HCT116 (cell line): Measurements from ENCODE around the gene WWOX. TPM values are rescaled to one million over a fixed set of nuclear protein-coding genes. Genes with fewer than 3 reads are reported as not detected.

Experiments
- ATAC-seq: fragments of 200-7000 bp; cut with Tn5 transposase; 2 replicates; pipeline ENCODE4 v1.9.1; 2020; ENCODE audit warnings: mild to moderate bottlenecking, moderate library complexity
- BruUV-seq: library from RNA; stranded (reverse); fragments of 400-500 nt; replicated peaks from 2 replicates; lab custom pipeline; 2021; lab: Mats Ljungman, UMichigan
- CTCF ChIA-PET: fragments of 300-600 bp; sonication (Branson Sonifier 250); formaldehyde crosslinking; loops from one replicate; lab custom pipeline; 2021; ENCODE audit warnings: antibody characterized with exemption; lab: Charles Lee
- POLR2A ChIA-PET: fragments of 300-600, 350-600 bp; sonication (Branson Sonifier 250); formaldehyde crosslinking; loops from one replicate; lab custom pipeline; 2021; ENCODE audit warnings: antibody characterized with exemption; lab: Charles Lee
- RAD21 ChIA-PET, 2 experiments: fragments of 300-600 bp; sonication (Branson Sonifier 250); formaldehyde crosslinking; loops; one replicate each; lab custom pipeline; 2023; ENCODE audit warnings: low total read pairs in 2 of 2; ENCODE audit not compliant: uncharacterized antibody in 2 of 2, unreplicated experiment in 2 of 2, low non-redundant PET in 1 of 2; lab: Charles Lee
- DNase-seq: peaks from one replicate; pipeline ENCODE4 v3.0.0-alpha.2; 2010; ENCODE audit warnings: low read depth, low spot score
- H2AFZ ChIP-seq: fragments of 200-600 bp; shearing (Covaris generic), sonication (generic); 2 replicates; pipeline ENCODE4 v1.6.1; 2017; ENCODE audit warnings: low read depth, mixed run types, mixed read lengths, antibody characterized with exemption, low read length; ENCODE audit not compliant: poor library complexity, severe bottlenecking
- H3K27ac ChIP-seq: 2 replicates; pipeline ENCODE4 v1.5.1; 2012; ENCODE audit warnings: low read depth, low read length
- H3K27me3 ChIP-seq: fragments of 200-600 bp; sonication (generic); 2 replicates; pipeline ENCODE4 v1.6.1; 2016; ENCODE audit warnings: mixed run types, low read length, mixed read lengths; ENCODE audit not compliant: insufficient read depth
- H3K36me3 ChIP-seq, 2 experiments: fragments of 200-500 bp in 1 of 2; fragments of 200-600 bp in 1 of 2; sonication (Bioruptor generic) in 1 of 2; sonication (generic) in 1 of 2; 2 replicates each; pipeline versions ENCODE4 v1.5.1 to v1.6.1; 2014 to 2016; ENCODE audit warnings: low read length in 2 of 2, inconsistent platforms in 1 of 2, mixed read lengths in 1 of 2, mixed run types in 1 of 2; ENCODE audit not compliant: insufficient read depth in 2 of 2, control insufficient read depth in 1 of 2
- H3K4me1 ChIP-seq, 2 experiments: fragments of 200-600 bp in 1 of 2; sonication (generic) in 1 of 2; 2 replicates each; pipeline versions ENCODE4 v1.5.1 to v1.6.1; 2012 to 2017; ENCODE audit warnings: low read length in 2 of 2, inconsistent platforms in 1 of 2, mild to moderate bottlenecking in 1 of 2, mixed read lengths in 1 of 2, mixed run types in 1 of 2, moderate library complexity in 1 of 2; ENCODE audit not compliant: insufficient read depth in 2 of 2, control insufficient read depth in 1 of 2
- H3K4me2 ChIP-seq: fragments of 200-600 bp; sonication (generic); 2 replicates; pipeline ENCODE4 v1.6.1; 2017; ENCODE audit warnings: mixed run types, low read length, mixed read lengths
- H3K4me3 ChIP-seq, 2 experiments: fragments of 200-600 bp in 1 of 2; sonication (generic) in 1 of 2; replicated peaks in 1 of 2; 2 replicates each; pipeline ENCODE4 v1.5.1; 2011 to 2016; ENCODE audit warnings: low read length in 2 of 2, control low read depth in 1 of 2, low read depth in 1 of 2, mild to moderate bottlenecking in 1 of 2, mixed read lengths in 1 of 2, mixed run types in 1 of 2
- H3K79me2 ChIP-seq: fragments of 200-600 bp; sonication (generic); 2 replicates; pipeline ENCODE4 v1.6.1; 2017; ENCODE audit warnings: mild to moderate bottlenecking, mixed run types, low read length, moderate library complexity, mixed read lengths; ENCODE audit not compliant: insufficient read depth
- H3K9ac ChIP-seq: fragments of 200-600 bp; sonication (generic); 2 replicates; pipeline ENCODE4 v1.6.1; 2016; ENCODE audit warnings: low read length, mixed read lengths
- H3K9me2 ChIP-seq: fragments of 200-600 bp; sonication (generic), shearing (Covaris generic); 2 replicates; pipeline ENCODE4 v1.6.1; 2017; ENCODE audit warnings: mixed run types, mild to moderate bottlenecking, moderate library complexity; ENCODE audit not compliant: insufficient read depth
- H3K9me3 ChIP-seq, 2 experiments: fragments of 200-500 bp in 1 of 2; fragments of 200-600 bp in 1 of 2; sonication (Bioruptor generic) in 1 of 2; sonication (generic) in 1 of 2; 2 replicates each; pipeline ENCODE4 v1.6.1; 2014 to 2017; ENCODE audit warnings: low read length in 2 of 2, mixed read lengths in 2 of 2, inconsistent platforms in 1 of 2, low read depth in 1 of 2, mild to moderate bottlenecking in 1 of 2, mixed run types in 1 of 2, moderate library complexity in 1 of 2; ENCODE audit not compliant: control insufficient read depth in 1 of 2, insufficient read depth in 1 of 2
- H4K20me1 ChIP-seq: fragments of 200-600 bp; sonication (generic), shearing (Covaris generic); 2 replicates; pipeline ENCODE4 v1.6.1; 2017; ENCODE audit warnings: mixed run types, mild to moderate bottlenecking, moderate library complexity; ENCODE audit not compliant: insufficient read depth
- CEBPB ChIP-seq: IDR thresholded peaks from 2 replicates; pipeline ENCODE4 v1.6.1; 2012; ENCODE audit warnings: low read depth
- EZH2 ChIP-seq: fragments of 200-600 bp; sonication (generic); IDR thresholded peaks from 2 replicates; pipeline ENCODE4 v1.6.1; 2017; ENCODE audit warnings: antibody characterized with exemption, mixed run types
- EZH2phosphoT487 ChIP-seq: fragments of 200-600 bp; IDR thresholded peaks from 2 replicates; pipeline ENCODE4 v1.6.1; 2018; ENCODE audit warnings: antibody characterized with exemption, borderline replicate concordance
- FOSL1 ChIP-seq: IDR thresholded peaks from 2 replicates; pipeline ENCODE4 v1.6.1; 2012; ENCODE audit warnings: low read depth
- JUND ChIP-seq: IDR thresholded peaks from 2 replicates; pipeline ENCODE4 v1.6.1; 2012
- POLR2A ChIP-seq: IDR thresholded peaks from 2 replicates; pipeline ENCODE4 v1.7.0; 2011; ENCODE audit warnings: borderline replicate concordance; ENCODE audit not compliant: insufficient read depth, insufficient read length; ENCODE audit errors: extremely low read depth
- SP1 ChIP-seq: IDR thresholded peaks from 2 replicates; pipeline ENCODE4 v1.6.1; 2012; ENCODE audit warnings: low read depth
- SRF ChIP-seq: IDR thresholded peaks from 2 replicates; pipeline ENCODE4 v1.6.1; 2012; ENCODE audit warnings: low read depth
- TCF7L2 ChIP-seq: IDR thresholded peaks from 2 replicates; pipeline ENCODE4 v1.7.0; 2011; ENCODE audit warnings: borderline replicate concordance, inconsistent platforms; ENCODE audit not compliant: insufficient read depth, insufficient read length; ENCODE audit errors: extremely low read depth
- ZBTB33 ChIP-seq: IDR thresholded peaks from 2 replicates; pipeline ENCODE4 v1.6.1; 2011; ENCODE audit warnings: mild to moderate bottlenecking, low read length, moderate library complexity; ENCODE audit not compliant: insufficient replicate concordance; ENCODE audit errors: extremely low read depth
- ZFX ChIP-seq: fragments of 450-650 bp; IDR thresholded peaks from 2 replicates; pipeline ENCODE4 v1.6.1; 2017
- ZNF274 ChIP-seq: fragments of 200-500 bp; sonication (Bioruptor generic); IDR thresholded peaks from 2 replicates; pipeline ENCODE4 v1.6.1; 2014; ENCODE audit warnings: mild to moderate bottlenecking, low read depth, low read length, inconsistent platforms
- intact Hi-C: fragments of 100-400 bp; cut with micrococcal nuclease; formaldehyde crosslinking; loops from 2 replicates; pipeline ENCODE4 v1.10.0; 2022
- total RNA-seq: library from RNA; stranded (reverse); gene quantifications from one replicate; pipeline ENCODE4 v1.2.1, GENCODE V29; 2021; ENCODE audit not compliant: unreplicated experiment
- TF ChIP-seq, protein P1 (sequence below): IDR thresholded peaks from 2 replicates; pipeline ENCODE4 v1.6.1; 2012
- TF ChIP-seq, protein P2 (sequence below): IDR thresholded peaks from 2 replicates; pipeline ENCODE4 v1.6.1; 2012; ENCODE audit warnings: low read depth

Gene WWOX
- total RNA-seq, 1 experiment from 2014 or later, result 13.7 TPM

DNA sequence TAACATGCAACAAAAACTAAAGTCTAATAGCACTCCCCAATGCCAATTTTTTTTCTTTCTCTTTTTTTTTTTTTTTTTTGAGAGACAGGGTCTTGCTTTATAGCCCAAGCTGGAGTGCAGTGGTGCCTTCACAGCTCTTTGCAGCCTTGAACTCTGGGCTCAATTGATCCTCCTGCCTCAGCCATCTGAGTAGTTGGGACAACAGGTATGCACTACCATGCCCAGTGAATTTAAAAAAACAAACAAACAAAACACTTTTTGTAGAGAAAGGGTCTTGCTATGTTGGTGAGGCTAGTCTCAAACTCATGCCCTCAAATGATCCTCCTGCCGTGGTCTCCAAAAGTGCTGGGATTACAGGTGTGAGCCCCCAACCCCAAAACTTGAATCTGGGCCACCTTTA is 632.3 kb downstream of the WWOX start (continued):
- no peak for TF ChIP-seq ZBTB33
- no peak for TF ChIP-seq ZNF274
- TF ChIP-seq FOSL1, result no peak
- TF ChIP-seq POLR2A, result no peak

- Histone ChIP-seq H3K9me3 (peaks cover 0 to under 1% of the 10 kb centered on the region in 2 experiments; a peak in 2 of 4 replicates), H4K20me1 (no peaks in the 10 kb centered on the region), H3K9me2 (no peaks in the 10 kb centered on the region), H3K79me2 (no peaks in the 10 kb centered on the region), H3K27ac (no peak overlapping the region), H2AFZ (no peak overlapping the region), H3K27me3 (no peaks in the 10 kb centered on the region), H3K4me2 (no peak overlapping the region), H3K4me3 (no peak overlapping the region), H3K4me1 (no peaks in the 10 kb centered on the region), H3K36me3 (no peaks in the 10 kb centered on the region), H3K9ac (no peak overlapping the region)
- no peak for TF ChIP-seq SRF
- TF ChIP-seq EZH2, result no peak
- no peak for TF ChIP-seq SP1
- no peak for TF ChIP-seq JUND
- DNase-seq (no peak), ATAC-seq (no peak)
- POLR2A ChIA-PET, result no interaction called here
- RAD21 ChIA-PET, result no interaction called here
- CTCF ChIA-PET, result no interaction called here
- BruUV-seq, result no TSS peak
- intact Hi-C loops, result no loop called here
Measured at GRCh38 chr16:78732696-78733095, 633.2 kb downstream of the WWOX start.

DNA sequence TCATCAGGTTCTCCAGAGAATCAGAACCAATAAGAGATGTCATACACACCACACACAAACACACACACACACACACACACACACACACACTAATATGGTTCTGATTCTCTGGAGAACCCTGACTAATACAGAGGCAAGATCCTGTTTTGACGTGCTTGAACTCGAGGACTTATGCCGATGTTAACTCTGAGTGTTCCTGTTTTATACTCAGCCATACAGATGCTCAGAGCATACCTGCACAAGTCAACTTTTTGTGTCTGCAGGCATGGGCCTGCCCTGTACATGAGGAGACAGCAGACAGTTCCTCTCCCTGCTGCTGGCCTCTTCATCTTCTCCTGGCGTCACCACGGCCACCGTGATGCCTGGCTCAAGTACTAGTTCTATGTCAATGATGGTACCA is 635.9 kb downstream of the WWOX start:
- H3K36me3 ChIP-seq, result no peaks in the 10 kb centered on the region
- ChIA-PET POLR2A (no interaction called here), RAD21 (no interaction called here), CTCF (no interaction called here)
- no peak overlapping the region for H3K4me3 ChIP-seq
- intact Hi-C loops, result no loop called here
- no peaks in the 10 kb centered on the region for H4K20me1 ChIP-seq
- no peaks in the 10 kb centered on the region for H3K27me3 ChIP-seq
- no peak overlapping the region for H3K27ac ChIP-seq
- ATAC-seq (no peak), DNase-seq (no peak)
- no peak overlapping the region for H3K4me2 ChIP-seq
- BruUV-seq, result no TSS peak
- no peak overlapping the region for H2AFZ ChIP-seq
- no peak overlapping the region for H3K9ac ChIP-seq
- no peaks in the 10 kb centered on the region for H3K79me2 ChIP-seq
- H3K9me2 ChIP-seq, result no peaks in the 10 kb centered on the region
- H3K9me3 ChIP-seq, result peaks cover 0 to 5% of the 10 kb centered on the region in 2 experiments; a peak in 1 of 4 replicates
- H3K4me1 ChIP-seq, result no peaks in the 10 kb centered on the region
- TF ChIP-seq, protein P1, sequence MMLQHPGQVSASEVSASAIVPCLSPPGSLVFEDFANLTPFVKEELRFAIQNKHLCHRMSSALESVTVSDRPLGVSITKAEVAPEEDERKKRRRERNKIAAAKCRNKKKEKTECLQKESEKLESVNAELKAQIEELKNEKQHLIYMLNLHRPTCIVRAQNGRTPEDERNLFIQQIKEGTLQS, result no peak
- TF ChIP-seq, protein P2, sequence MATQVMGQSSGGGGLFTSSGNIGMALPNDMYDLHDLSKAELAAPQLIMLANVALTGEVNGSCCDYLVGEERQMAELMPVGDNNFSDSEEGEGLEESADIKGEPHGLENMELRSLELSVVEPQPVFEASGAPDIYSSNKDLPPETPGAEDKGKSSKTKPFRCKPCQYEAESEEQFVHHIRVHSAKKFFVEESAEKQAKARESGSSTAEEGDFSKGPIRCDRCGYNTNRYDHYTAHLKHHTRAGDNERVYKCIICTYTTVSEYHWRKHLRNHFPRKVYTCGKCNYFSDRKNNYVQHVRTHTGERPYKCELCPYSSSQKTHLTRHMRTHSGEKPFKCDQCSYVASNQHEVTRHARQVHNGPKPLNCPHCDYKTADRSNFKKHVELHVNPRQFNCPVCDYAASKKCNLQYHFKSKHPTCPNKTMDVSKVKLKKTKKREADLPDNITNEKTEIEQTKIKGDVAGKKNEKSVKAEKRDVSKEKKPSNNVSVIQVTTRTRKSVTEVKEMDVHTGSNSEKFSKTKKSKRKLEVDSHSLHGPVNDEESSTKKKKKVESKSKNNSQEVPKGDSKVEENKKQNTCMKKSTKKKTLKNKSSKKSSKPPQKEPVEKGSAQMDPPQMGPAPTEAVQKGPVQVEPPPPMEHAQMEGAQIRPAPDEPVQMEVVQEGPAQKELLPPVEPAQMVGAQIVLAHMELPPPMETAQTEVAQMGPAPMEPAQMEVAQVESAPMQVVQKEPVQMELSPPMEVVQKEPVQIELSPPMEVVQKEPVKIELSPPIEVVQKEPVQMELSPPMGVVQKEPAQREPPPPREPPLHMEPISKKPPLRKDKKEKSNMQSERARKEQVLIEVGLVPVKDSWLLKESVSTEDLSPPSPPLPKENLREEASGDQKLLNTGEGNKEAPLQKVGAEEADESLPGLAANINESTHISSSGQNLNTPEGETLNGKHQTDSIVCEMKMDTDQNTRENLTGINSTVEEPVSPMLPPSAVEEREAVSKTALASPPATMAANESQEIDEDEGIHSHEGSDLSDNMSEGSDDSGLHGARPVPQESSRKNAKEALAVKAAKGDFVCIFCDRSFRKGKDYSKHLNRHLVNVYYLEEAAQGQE, result no peak
- TF ChIP-seq POLR2A (no peak), FOSL1 (no peak), ZFX (no peak), TCF7L2 (no peak), JUND (no peak), SP1 (no peak), EZH2phosphoT487 (no peak), CEBPB (no peak), SRF (no peak)
